Measurements from ENCODE around the gene TSPAN13.
"Not testable (repeated sequence)": the region's sequence is repeated elsewhere in the genome, so short reads cannot be mapped to it uniquely, and the experiment has no call there.

TSPAN13 gene

GRCh38 chr7:16741676-16742075, 11.9 kb upstream of the TSPAN13 start:
- DNase-seq, result no peak

GRCh38 chr7:16742547-16742946, 11.0 kb upstream of the TSPAN13 start:
- DNase-seq, result no peak

- no peak for DNase-seq
These were observed 10.3 kb upstream of the TSPAN13 start for GRCh38 chr7:16743236-16743635.

GRCh38 chr7:16744518-16745250, 8.9 kb upstream of the TSPAN13 start:
- DNase-seq, result no peak

DNA sequence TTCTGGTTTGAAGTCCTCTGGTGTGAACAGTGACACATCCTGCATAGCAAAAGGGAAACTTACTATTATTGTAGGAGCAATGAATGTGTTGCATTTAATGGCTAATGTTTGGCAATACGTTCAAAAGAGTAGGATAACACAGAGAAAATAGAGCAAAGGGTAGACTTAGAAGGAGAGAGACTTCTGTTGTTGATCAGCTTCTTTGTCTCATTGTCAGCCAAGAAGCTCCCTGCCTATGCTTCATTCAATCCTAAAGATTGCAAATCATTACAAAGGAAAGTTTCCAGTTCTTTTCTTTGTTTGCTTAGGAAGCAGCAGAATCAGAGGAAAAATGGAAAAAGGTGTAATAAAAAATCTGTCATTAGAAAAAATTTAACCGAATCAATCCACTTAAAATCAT, 7.9 kb upstream of the TSPAN13 start:
- DNase-seq, result no peak

DNA sequence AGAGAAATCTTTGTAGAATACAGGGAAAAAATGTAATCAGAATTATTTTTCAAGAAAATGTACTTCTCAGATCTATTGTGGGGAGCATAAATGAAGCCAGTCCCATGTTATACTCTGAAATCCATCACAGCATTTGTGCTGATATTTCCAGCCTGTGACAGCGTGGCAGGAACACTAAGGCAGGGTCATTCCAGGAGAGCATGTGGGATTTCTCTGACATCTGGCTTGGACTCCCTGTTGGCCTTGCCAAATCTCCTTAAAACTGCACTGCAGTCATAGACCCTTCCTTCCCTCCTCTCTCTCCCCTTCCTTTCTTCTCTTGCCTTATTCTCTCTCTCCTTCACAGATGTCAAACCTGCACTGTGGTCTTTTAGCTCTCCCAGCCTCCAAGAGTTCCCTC, 6.5 kb upstream of the TSPAN13 start:
- no peak for DNase-seq

DNA sequence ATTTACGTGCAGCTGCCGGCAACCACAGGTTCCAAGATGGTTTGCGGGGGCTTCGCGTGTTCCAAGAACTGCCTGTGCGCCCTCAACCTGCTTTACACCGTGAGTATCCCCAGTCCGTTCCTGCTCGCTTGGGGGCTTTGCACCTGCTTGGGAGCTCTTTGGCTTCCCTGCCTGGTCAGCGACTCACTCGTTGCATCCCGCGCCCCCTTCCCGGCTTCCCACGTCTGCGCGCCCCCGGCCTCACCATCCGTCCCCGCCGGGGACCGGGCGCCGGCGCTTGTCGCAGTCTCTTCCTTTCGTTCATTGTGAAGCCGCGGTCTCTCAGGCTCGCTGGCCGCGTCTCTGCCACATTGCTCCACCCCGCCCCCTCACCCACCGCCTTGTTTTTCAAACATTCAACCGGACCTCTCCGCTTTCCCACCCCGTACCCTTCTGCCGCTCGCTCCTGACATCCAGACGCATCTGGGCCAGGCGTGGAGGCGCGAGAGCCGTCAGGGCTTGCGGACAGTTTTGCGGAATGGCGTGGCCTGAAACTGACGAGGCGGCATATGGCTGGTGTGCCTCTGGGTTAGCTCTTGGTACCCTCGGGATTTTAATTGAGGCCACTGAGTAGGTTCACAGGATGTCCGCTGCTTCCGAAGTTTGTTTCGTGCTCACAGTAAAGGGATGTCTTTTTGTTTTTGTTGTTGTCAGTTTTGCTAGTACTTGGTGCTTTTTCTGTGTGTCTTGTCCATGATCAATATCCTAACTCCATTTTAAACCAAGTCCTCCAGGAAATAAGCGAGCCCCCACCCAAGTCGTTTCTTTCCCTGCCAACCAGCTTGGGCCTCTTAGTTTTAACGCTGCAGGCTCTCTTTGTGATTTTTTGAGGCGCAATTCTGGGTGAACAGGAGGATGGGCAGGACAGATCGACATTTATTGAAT, 639 bp downstream of the TSPAN13 start:
- peak; percentile 61 for DNase-seq

- no peak for DNase-seq
These were observed 1.3 kb downstream of the TSPAN13 start for GRCh38 chr7:16754856-16755317.

- DNase-seq, result no peak
These were observed 1.8 kb downstream of the TSPAN13 start for GRCh38 chr7:16755397-16755796.

GRCh38 chr7:16758036-16758435, 4.5 kb downstream of the TSPAN13 start:
- no peak for DNase-seq

DNA sequence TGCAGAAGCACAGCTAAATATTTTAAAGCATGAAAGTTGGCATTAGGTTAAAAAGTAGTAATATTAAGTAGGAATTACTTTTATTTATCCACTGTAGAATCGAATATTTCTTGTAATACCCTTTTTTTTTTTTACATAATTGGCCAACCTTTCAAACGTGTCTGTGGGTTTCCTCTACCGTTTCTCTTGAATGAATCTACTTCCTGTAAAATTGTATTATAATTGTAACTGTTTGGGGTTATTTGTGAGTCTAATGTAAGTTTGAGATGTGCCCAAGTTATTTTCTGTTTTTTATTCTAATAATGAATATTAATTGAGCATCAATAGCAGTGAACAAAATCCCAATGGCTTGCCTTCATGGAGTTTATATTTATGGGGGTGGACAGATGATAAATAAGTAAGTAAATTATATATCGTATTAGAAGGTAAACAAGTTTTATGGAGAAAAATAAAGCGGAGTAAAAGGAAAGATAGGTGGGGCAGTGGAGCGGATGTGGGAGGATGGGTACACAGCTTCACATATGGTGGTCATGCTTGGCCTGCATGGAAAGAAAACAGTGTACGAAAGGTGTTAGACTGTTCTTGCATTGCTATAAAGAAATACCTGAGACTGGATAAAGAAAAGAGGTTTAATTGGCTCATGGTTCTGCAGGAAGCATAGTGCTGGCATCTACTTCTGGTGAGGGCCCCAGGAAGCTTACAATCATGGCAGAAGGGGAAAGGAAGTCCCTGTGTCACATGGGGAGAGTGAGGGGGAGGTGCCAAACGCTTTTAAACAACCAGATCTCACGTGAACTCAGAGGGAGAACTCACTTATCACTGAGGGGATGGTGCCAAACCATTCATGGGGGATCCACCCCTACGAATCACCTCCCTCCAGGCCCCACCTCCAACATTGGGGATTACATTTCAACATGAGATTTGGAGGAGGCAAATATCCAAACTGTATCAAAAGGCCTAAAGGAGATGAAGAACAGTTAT, 5.4 kb downstream of the TSPAN13 start:
- DNase-seq, result no peak

GRCh38 chr7:16759840-16760239, 6.3 kb downstream of the TSPAN13 start:
- DNase-seq, result no peak

- no peak for DNase-seq
These were observed 8.6 kb downstream of the TSPAN13 start for GRCh38 chr7:16762177-16762576.

DNA sequence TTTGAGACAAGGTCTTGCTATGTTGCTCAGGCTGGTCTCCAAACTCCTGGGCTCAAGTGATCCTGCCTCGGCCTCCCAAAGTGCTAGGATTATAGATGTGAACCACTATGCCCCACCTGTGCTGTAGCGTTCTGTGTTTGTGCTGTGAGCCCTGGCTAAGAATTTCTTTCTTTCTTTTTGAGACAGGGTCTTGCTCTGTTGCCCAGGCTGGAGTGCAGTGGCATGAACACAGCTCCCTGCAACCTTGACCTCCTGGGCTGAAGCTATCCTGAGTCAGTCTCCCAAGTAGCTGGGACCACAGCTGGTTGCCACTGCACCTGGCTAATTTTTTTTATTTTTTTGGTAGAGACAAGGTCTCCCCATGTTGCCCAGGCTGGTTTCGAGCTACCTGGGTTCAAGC, 11.4 kb downstream of the TSPAN13 start:
- DNase-seq, result no peak

DNA sequence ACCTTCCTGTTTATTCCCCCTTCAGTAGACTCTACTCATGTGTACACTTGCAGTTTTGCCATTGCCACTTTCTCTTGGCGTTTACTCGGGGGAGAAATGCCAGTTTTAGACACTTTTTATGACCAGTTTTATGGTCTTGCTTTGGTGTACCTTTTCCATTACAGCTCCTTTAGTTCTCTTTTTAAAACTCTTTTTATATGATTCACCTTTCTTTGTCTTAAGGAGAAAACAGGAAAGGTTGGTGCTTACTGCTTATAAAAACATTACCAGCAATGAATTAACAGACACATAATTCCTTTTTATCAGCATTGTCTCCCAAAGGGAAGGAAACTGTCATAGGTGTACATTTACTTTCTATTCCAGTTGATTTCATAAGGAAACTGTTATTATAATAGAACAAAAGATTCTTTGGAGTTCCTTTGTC, 11.9 kb downstream of the TSPAN13 start:
- no peak for DNase-seq

GRCh38 chr7:16769994-16770393, 16.4 kb downstream of the TSPAN13 start:
- not testable (repeated sequence) for DNase-seq

GRCh38 chr7:16770657-16771329, 17.2 kb downstream of the TSPAN13 start:
- no peak for DNase-seq

GRCh38 chr7:16773326-16773725, 19.8 kb downstream of the TSPAN13 start:
- no peak for DNase-seq

- DNase-seq, result no peak
These were observed 20.3 kb downstream of the TSPAN13 start for GRCh38 chr7:16773884-16774283.

DNA sequence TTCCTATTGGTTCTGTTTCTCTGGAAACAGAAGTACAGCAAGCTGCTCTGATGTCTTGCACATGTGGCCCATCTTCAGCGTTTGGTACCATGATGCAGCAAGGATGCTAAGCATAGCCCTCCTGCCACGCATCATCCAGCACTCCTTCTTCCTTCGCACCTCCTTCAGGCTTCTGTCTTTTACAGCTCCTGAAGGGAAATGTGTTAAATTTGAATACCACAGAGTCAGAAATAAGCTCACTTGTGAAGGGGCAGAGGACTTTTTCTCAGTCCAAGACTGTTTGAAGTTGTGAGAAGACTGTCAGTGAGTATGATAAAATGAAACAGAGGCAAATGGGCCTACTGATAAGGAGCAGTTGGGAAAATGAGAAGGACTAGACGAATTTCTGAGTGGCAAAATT, 20.7 kb downstream of the TSPAN13 start:
- DNase-seq, result no peak

GRCh38 chr7:16774986-16775385, 21.4 kb downstream of the TSPAN13 start:
- DNase-seq, result no peak

DNA sequence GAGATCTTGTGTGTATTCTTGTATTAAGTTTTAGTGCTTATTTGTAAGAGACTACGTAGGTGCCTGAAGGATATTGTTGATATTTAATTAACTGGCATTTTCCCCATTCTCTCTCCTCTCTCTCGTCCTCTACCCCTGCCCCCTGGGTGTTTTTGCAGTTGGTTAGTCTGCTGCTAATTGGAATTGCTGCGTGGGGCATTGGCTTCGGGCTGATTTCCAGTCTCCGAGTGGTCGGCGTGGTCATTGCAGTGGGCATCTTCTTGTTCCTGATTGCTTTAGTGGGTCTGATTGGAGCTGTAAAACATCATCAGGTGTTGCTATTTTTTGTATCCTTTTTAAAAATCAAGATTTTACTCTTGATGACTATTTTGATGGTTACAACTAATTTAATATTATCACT, 22.5 kb downstream of the TSPAN13 start:
- no peak for DNase-seq

All from NCI-H1105 (cell line).